ENCODE data around the gene PALMD.
A peak's percentile ranks its signal among the peaks of the same experiment; 100 is the strongest.

The PALMD gene

DNA sequence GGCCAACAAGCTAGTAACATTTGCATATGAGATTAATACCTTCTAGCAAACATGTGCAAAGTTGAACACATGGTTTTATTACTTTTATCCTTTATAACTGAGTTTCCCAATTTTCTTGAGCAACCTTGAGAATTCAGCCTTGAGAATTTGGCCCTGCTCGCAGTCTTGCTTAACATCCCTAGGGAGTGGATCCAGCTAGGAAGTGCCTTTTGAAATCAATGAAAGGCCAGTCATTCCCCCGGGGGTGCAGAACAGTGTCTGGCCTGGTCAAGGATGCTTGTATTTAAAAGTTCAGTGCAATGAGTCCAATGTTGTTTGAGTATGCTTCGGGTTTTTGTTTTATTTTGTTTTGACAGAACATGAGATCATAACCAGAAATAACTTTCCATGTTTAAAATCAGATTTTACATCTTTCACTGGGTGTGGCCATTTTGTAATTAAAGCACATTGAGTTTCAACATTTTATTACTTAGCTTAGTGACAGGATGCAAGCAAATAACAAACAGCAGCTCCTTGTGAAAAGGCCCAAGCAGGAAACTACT, 16.7 kb downstream of the PALMD start:
- DNase-seq: no peak

DNA sequence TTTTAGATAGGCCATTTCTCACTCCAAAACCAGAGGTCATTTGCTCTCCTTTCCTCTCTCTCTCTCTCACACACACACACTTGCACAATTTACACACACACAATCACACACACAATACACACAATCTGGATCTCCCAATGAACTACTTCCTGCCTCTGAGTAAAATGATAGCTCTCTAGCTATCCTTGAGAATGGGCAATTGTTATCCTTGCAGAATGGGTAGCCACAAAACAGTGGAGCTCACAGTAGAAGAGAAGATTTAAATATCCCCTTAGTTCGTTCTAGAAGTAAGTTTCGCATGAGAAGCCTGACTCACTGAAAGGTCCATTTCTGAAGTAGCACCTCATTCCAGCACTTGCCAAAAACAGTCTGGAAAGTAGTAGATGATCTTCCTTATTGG, 17.6 kb downstream of the PALMD start:
- no peak for DNase-seq

DNA sequence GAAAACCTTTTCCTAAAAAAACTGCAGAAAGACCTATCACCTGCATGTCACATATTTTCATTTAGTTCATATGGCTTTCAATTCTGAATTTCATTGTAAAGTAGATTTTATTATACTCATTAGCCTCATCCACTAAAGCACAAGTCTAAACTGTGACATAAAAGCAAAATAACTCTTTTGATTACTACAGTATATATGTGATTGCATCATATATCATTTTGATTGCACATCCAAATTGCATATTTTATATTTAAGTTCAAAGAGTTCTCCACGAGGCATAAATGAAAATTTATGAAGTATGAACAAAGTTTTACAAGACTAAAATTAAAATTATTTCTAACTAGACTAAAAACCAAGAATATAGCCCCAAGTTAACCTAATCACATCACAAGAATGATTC, 19.3 kb downstream of the PALMD start:
- no peak for DNase-seq

GRCh38 chr1:99669376-99669775, 23.5 kb downstream of the PALMD start:
- DNase-seq: no peak

GRCh38 chr1:99669821-99670220, 23.9 kb downstream of the PALMD start:
- DNase-seq: no peak

DNA sequence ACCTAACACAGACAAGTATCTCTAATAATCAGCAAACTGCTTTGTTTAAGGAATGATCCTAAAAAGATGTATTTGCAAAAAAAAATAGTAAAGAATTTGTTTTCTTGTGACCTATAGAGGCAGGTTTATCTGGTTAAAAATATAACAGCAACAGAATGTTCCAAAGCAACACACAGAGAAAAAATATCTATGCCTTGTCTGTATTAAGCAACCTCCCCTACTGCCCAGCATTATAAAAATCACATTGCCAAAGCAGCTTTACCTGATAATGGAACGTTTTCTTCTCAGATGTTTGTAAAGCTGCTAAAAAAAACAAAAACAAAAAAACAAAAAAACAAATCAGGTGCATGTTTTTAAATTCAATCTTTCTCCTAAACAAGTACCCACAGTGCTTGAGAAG, 24.7 kb downstream of the PALMD start:
- no peak for DNase-seq

- DNase-seq: no peak
Observed at GRCh38 chr1:99672038-99672437, 26.1 kb downstream of the PALMD start.

DNA sequence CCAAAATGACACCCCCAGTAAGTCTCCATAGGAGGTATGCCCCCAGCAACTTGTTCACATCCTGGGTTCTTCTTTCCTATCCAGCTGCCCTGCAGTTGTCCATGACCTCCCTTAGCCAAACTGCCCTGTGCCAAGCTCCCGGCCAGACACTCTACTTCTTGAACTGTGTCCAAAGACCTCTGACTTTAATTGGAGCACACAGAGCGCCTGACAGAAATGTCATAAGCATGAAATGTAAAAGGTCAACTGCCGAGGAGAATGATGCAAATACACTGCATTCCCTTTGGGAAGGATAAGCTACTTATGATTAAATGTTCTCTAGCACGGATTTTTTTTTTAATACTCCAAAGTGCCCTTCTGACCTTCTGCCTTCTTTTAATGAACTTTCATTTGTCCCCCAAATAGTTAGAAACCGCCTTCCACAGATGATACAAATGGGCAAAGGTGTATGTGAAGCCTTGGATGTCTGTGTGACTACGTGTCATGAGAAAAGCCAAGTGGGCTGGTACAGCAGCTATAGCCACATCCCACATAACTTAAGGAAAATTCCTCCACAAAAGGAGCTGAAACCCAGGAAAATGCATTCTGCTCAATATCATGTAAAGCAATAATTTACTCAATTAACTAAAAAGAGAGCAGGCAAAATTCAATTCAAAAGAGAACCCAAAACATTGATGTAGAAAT, 26.8 kb downstream of the PALMD start:
- no peak for DNase-seq

- no peak for DNase-seq
Observed at GRCh38 chr1:99673315-99673714, 27.4 kb downstream of the PALMD start.

DNA sequence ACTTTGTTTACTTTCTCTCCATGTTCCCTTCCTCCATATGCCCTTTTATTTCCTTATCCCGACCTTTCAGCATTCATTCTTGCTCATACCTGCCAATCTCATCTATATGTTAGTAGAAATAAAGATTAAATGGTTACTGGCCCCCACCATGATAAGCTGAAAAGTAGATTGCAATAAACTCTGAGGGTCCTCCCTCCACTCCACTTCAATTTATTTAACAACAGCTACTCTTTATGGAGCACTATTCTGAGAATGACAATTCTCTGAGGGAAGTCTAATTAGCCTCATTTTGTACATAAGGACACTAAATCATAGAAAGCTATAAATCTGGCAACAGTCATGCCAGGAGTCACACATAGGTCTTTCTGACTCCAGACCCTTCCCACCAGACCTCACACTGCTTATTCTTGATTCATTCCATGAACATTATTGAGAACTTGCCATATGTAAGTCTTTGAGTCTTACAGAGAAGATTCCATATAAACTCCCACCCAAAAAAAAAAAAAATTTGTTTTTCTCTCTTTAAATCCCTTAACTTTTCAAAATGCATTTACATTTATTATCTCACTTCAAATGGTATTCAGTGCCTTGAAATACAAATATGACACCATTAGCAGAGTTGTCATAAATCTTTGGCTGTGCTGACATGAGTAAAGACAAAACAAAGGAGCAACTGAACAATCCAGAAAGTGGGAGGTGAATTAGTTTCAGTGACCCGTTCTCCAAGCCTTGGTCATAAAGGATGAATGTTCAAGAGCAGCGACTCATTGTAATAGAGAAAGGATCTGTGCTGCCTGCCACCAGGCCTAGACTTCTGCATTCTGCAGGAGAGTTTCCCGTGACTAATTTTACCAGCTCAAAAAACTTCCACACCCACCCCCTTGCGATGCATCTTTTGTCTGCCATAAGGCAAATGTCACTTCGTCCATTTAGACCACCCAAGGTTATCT, 28.5 kb downstream of the PALMD start:
- no peak for DNase-seq

DNA sequence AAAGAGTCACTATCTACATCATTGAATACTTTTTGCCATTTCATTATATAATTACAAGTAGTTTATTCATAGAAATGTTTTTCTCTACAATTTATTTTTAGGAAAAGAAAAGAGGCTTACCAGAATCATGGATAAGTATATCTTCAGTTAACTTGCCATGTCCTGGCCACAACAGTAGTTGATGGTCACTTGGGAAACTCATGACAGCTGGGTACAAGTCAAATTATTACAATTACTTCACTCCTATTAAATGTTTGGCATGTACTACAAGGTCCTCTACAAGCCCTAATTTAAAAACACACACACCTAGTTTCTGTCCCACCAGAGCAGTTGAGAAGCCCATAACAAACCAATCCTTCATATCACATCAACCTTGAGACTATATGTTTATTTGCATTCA, 29.4 kb downstream of the PALMD start:
- no peak for DNase-seq

DNA sequence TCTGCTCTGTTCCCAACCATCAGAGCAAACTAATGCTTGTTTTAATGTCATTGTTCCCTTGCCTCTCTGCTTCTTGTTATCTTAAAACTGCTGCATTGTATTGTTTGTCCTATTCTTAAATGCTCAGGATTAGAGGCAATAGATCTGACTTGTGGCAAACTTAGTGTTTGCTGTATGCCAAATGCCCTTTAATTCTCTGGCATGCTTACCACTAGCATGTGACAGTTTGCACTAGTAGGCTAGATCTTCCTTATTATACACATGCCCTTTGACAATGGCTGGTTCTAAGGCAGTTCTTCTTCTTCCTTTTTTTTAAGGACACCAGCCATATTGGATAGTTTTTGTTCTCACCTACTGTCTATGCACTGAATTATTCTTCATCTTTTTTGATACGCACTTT, 30.1 kb downstream of the PALMD start:
- no peak for DNase-seq

- no peak for DNase-seq
Observed at GRCh38 chr1:99676876-99677275, 31.0 kb downstream of the PALMD start.

DNA sequence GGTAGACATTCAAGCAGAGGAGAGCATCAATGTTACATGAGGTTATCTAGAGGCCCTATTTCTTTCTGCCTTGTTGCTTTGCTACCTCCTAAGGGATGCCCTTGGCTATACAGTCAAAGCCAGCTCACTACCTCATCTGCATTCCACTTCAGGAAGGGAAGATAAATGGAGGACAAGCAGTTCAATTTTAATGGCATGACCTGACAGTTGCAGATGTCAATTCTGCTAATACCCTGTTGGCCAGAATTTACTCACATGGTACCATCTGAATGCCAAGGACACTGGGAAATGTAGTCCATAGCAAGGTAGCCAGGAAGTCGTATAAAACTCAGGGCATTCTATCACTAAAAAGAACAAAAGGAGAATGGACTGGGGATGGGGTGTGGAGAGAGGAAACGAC, 31.5 kb downstream of the PALMD start:
- DNase-seq: no peak

- no peak for DNase-seq
Observed at GRCh38 chr1:99680270-99680669, 34.4 kb downstream of the PALMD start.

GRCh38 chr1:99681583-99681982, 35.7 kb downstream of the PALMD start:
- DNase-seq: no peak

GRCh38 chr1:99682291-99682751, 36.4 kb downstream of the PALMD start:
- no peak for DNase-seq

- peak; percentile 63 for DNase-seq
Observed at GRCh38 chr1:99685516-99686180, 39.7 kb downstream of the PALMD start.

DNA sequence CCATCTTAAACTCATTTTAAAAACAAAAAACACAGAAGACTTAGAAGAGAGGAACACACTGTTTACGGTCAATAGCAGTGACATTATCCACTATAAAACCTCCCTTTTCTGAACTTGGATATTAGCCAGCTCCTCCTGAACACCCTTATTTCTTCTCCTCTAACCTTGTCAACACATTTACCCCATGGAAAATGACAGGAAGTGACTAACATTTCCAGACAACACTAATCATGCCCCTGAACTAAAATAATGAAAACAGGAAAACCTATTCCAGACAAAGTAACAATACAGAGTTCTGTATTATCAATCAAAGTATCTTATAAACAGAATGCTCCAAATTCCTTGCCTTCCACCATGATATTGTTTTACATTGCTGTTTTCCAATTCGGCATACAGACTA, 45.3 kb downstream of the PALMD start:
- no peak for DNase-seq

DNA sequence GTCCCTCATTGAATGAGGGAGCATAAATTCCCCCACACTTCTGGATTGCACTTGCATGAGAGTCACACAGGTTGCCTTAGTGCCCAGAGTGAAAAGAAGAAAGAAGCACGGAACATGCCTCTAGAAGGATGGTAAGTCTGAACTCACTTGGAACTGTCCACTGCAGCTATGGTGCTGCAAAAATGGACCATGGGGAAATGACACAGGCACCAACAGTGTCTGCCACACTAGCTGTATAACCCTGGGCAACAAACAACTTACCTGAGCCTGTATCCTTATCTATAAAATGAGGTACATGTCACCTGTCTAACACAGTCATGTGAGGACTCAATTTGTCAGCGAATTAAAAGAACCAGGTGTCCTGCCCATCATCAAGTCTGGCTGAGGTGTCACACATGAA, 50.7 kb downstream of the PALMD start:
- DNase-seq: no peak

GRCh38 chr1:99697580-99697979, 51.7 kb downstream of the PALMD start:
- no peak for DNase-seq

DNA sequence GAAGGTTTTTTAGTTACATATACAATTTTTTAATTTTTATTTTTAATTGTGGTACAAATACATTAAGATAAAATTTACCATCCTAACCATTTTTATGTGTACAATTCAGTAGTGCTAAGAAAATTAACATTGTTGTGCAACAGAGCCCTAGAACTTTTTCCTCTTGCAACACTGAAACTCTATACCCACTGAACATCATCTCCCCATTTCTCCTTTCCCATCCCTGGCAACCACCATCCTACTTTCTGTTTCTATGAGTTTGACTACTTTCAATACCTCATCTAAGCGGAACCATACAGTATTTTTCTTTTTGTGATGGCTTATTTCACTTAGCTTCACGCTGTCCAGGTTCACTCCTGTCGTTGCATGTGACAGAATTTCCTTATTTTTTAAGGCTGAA, 54.1 kb downstream of the PALMD start:
- no peak for DNase-seq

GRCh38 chr1:99702221-99702620, 56.3 kb downstream of the PALMD start:
- no peak for DNase-seq

All from COR-L47 (cell line).